Limb (tissue), 2 donors: Measurements from ENCODE around the gene KLB.
"Not testable (repeated sequence)": the region's sequence is repeated elsewhere in the genome, so short reads cannot be mapped to it uniquely, and the experiment has no call there.

Experiments
- DNase-seq, 2 donors: peaks; one replicate each; pipeline ENCODE4 v3.0.0-alpha.2; 2016; ENCODE audit errors: extremely low spot score in 2 of 2

Gene KLB

GRCh38 chr4:39425297-39425696, 18.6 kb downstream of the KLB start:
- not testable (repeated sequence) for DNase-seq

GRCh38 chr4:39426728-39427127, 20.0 kb downstream of the KLB start:
- DNase-seq: no peak

- DNase-seq: no peak
Observed at GRCh38 chr4:39427520-39428114, 20.9 kb downstream of the KLB start.

GRCh38 chr4:39429476-39430334, 23.0 kb downstream of the KLB start:
- no peak for DNase-seq

- DNase-seq: no peak
Observed at GRCh38 chr4:39433878-39434492, 27.3 kb downstream of the KLB start.

GRCh38 chr4:39435659-39436563, 29.2 kb downstream of the KLB start:
- no peak for DNase-seq

GRCh38 chr4:39441593-39441992, 34.9 kb downstream of the KLB start:
- no peak for DNase-seq

GRCh38 chr4:39442998-39443397, 36.3 kb downstream of the KLB start:
- no peak for DNase-seq

- no peak for DNase-seq
Observed at GRCh38 chr4:39446483-39446841, 39.7 kb downstream of the KLB start.

GRCh38 chr4:39446842-39447573, 40.3 kb downstream of the KLB start:
- peak; percentile 17 to 60 for DNase-seq

- no peak for DNase-seq
Observed at GRCh38 chr4:39450618-39451017, 43.9 kb downstream of the KLB start.

- DNase-seq: no peak
Observed at GRCh38 chr4:39451423-39452023, 44.8 kb downstream of the KLB start.

GRCh38 chr4:39452153-39452859, 45.6 kb downstream of the KLB start:
- DNase-seq: no peak

GRCh38 chr4:39452860-39453587, 46.3 kb downstream of the KLB start:
- DNase-seq: no peak

- no peak for DNase-seq
Observed at GRCh38 chr4:39453738-39454137, 47.0 kb downstream of the KLB start.

- DNase-seq: no peak
Observed at GRCh38 chr4:39455486-39455885, 48.8 kb downstream of the KLB start.

- no peak for DNase-seq
Observed at GRCh38 chr4:39456946-39457763, 50.4 kb downstream of the KLB start.

GRCh38 chr4:39458161-39458504, 51.4 kb downstream of the KLB start:
- DNase-seq: not testable (repeated sequence)
